Mesothelial cell of epicardium (in vitro differentiated cells): ENCODE results near the gene KRT74. TPM values are rescaled to one million over a fixed set of nuclear protein-coding genes. Genes with fewer than 3 reads are reported as not detected.

Experiments
- DNase-seq, 2 experiments: peaks; one replicate each; pipeline ENCODE4 v3.0.0; 2021; ENCODE audit warnings: low spot score in 2 of 2; ENCODE audit not compliant: unreplicated experiment in 2 of 2
- H3K27ac Mint-ChIP-seq: 2 replicates; pipeline ENCODE4 v1.8.0; 2021; ENCODE audit warnings: mixed read lengths
- H3K27me3 Mint-ChIP-seq: 2 replicates; pipeline ENCODE4 v1.8.0; 2021; ENCODE audit warnings: low read depth, mixed read lengths
- H3K36me3 Mint-ChIP-seq: 2 replicates; pipeline ENCODE4 v1.8.0; 2021; ENCODE audit warnings: mixed read lengths
- H3K4me1 Mint-ChIP-seq: 2 replicates; pipeline ENCODE4 v1.8.0; 2021; ENCODE audit warnings: mixed read lengths
- H3K4me3 Mint-ChIP-seq: 2 replicates; pipeline ENCODE4 v1.8.0; 2021; ENCODE audit warnings: mild to moderate bottlenecking, moderate library complexity, mixed read lengths
- H3K9me3 Mint-ChIP-seq: 2 replicates; pipeline ENCODE4 v1.8.0; 2021; ENCODE audit warnings: mixed read lengths
- CTCF ChIP-seq: fragments of 200-600 bp; sonication (generic); IDR thresholded peaks from one replicate; pipeline ENCODE4 v1.5.0; 2021; ENCODE audit warnings: antibody characterized with exemption; ENCODE audit not compliant: unreplicated experiment
- total RNA-seq: library from RNA; stranded (reverse); gene quantifications from 3 replicates; pipeline ENCODE4 v1.2.1, GENCODE V29; 2021

Gene KRT74
- total RNA-seq, 1 donor from 2014 or later, result not detected

GRCh38 chr12:52530905-52531304 lies 42.7 kb downstream of the KRT74 start:
- TF ChIP-seq CTCF, result no peak

GRCh38 chr12:52530366-52530765 lies 43.3 kb downstream of the KRT74 start:
- DNase-seq, result no peak
- no peaks in the 10 kb centered on the region for H3K36me3 Mint-ChIP-seq
- TF ChIP-seq CTCF, result no peak
- no peak overlapping the region for H3K4me3 Mint-ChIP-seq
- H3K27me3 Mint-ChIP-seq, result peaks cover 3% of the 10 kb centered on the region
- no peaks in the 10 kb centered on the region for H3K9me3 Mint-ChIP-seq
- H3K27ac Mint-ChIP-seq, result no peak overlapping the region
- H3K4me1 Mint-ChIP-seq, result peaks cover under 1% of the 10 kb centered on the region

More at GRCh38 chr12:52530905-52531304, 42.7 kb downstream of the KRT74 start:
- H3K27ac Mint-ChIP-seq, result no peak overlapping the region
- peaks cover 3% of the 10 kb centered on the region for H3K27me3 Mint-ChIP-seq
- H3K4me1 Mint-ChIP-seq, result no peaks in the 10 kb centered on the region
- H3K4me3 Mint-ChIP-seq, result no peak overlapping the region
- H3K9me3 Mint-ChIP-seq, result no peaks in the 10 kb centered on the region
- DNase-seq, result no peak
- no peaks in the 10 kb centered on the region for H3K36me3 Mint-ChIP-seq

GRCh38 chr12:52529846-52530245 lies 43.8 kb downstream of the KRT74 start:
- Mint-ChIP-seq H3K27me3 (peaks cover 3% of the 10 kb centered on the region), H3K9me3 (no peaks in the 10 kb centered on the region), H3K4me3 (no peak overlapping the region), H3K4me1 (peaks cover 5% of the 10 kb centered on the region), H3K27ac (no peak overlapping the region), H3K36me3 (no peaks in the 10 kb centered on the region)
- DNase-seq, result no peak
- no peak for TF ChIP-seq CTCF

GRCh38 chr12:52529417-52529816 lies 44.2 kb downstream of the KRT74 start:
- H3K27me3 Mint-ChIP-seq, result peaks cover 3% of the 10 kb centered on the region
- H3K27ac Mint-ChIP-seq, result no peak overlapping the region
- H3K4me3 Mint-ChIP-seq, result no peak overlapping the region
- no peaks in the 10 kb centered on the region for H3K9me3 Mint-ChIP-seq
- peaks cover 10% of the 10 kb centered on the region for H3K4me1 Mint-ChIP-seq
- no peak for TF ChIP-seq CTCF
- DNase-seq, result no peak
- H3K36me3 Mint-ChIP-seq, result no peaks in the 10 kb centered on the region

GRCh38 chr12:52528641-52529143 lies 45.0 kb downstream of the KRT74 start:
- Mint-ChIP-seq H3K4me1 (peaks cover 14% of the 10 kb centered on the region), H3K27me3 (peaks cover 3% of the 10 kb centered on the region), H3K36me3 (no peaks in the 10 kb centered on the region), H3K4me3 (no peak overlapping the region), H3K27ac (no peak overlapping the region), H3K9me3 (no peaks in the 10 kb centered on the region)
- TF ChIP-seq CTCF, result no peak
- peak in 1 of 2 experiments; percentile 24 for DNase-seq
